HG03064 (cell line): ENCODE measurements around the gene WDR70.
"Not testable (repeated sequence)": the region's sequence is repeated elsewhere in the genome, so short reads cannot be mapped to it uniquely, and the experiment has no call there.

Experiments
- ATAC-seq: cut with Tn5 transposase; IDR thresholded peaks from one replicate; pipeline ENCODE4 v1.9.1; 2021; ENCODE audit warnings: low read depth; ENCODE audit not compliant: unreplicated experiment

The WDR70 gene

GRCh38 chr5:37379100-37379628 lies at the start of gene WDR70:
TSS of gene WDR70 (plus strand) at chr5:37379318. CDS start at chr5:37379368, 50 bp downstream.
- peak; percentile 99 for ATAC-seq

DNA sequence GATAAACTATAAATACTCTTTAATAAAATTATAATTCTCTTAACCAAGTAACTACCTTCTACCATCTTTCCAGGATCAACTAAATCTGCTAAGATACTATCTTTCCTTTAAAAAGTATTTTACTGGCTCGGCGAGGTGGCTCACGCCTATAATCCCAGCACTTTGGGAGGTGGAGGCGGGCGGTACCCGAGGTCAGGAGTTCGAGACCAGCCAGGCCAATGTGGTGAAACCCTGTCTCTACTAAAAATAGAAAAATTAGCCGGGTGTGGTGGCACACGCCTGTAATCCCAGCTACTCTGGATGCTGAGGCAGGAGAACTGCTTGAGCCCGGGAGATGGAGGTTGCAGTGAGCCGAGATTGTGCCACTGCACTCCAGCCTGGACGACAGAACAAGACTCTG lies 44.4 kb upstream of the WDR70 start:
- ATAC-seq, result not testable (repeated sequence)

DNA sequence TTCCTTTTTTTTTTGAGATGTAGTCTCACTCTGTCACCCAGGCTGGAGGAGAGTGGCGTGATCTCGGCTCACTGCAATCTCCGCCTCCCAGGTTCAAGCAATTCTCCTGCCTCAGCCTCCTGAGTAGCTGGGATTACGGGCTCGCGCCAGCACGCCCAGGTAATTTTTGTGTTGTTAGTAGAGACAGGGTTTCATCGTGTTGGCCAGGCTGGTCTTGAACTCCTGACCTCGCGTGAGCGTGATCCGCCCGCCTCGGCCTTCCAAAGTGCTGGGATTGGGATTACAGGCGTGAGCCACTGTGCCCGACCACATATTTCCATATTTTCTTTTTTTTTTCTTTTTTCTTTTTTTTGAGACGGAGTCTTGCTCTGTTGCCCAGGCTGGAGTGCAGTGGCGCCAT lies 36.4 kb upstream of the WDR70 start:
- not testable (repeated sequence) for ATAC-seq

- no peak for ATAC-seq
Measured at GRCh38 chr5:37355161-37355560, 24.0 kb upstream of the WDR70 start.

- ATAC-seq, result peak; percentile 43
Measured at GRCh38 chr5:37370550-37370863, 8.6 kb upstream of the WDR70 start.

DNA sequence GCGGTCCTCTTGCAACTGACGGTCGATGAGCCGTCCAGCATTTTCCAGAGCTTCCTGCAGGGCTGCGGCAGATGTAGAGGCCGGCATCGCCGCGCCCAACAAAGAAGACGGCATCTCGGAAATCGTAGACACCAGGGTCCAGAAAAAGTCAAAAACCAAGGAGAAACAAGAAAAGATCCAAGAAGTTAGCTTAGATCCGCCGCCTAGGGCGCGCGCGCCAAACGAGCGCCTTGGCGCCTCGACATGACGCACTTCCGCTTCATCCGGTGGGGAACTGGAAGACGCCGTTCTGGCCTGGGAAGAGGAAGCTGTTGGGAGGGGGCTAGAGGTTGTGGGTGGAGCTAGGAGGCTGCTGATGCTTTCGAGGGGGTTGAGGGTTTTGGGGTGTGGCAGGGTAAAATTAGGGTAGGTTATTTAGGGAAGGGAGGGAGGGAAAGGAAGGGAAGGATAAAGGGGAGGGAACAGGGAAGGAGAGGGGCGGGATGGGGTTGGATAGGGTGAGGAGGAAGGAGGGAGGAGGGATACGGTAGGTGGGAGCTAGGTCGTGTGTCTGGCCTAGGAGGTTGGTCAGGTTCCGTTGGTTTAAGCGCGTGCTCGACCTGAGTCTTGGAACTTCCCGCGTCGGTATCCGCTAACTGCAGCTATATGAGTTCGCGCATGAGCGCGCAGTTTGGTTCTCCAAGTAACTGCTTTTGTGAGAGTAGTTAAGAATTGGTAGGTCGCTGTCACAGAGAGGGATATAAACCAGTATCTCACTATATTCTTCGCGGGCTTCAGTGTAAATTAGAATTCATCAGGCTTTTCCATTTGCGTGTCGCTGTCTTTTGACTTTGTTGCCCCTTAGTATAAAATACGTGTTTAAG lies 8.0 kb upstream of the WDR70 start, which contains the start of gene NUP155:
Gene NUP155 (minus strand): TSS at position 243 of the 863 bp plus-strand sequence. CDS start 129 bp downstream, at position 114.
- peak; percentile 95 for ATAC-seq

GRCh38 chr5:37375091-37375490 lies 4.0 kb upstream of the WDR70 start:
- ATAC-seq, result no peak

GRCh38 chr5:37378066-37378465 lies 1.1 kb upstream of the WDR70 start:
- ATAC-seq, result not testable (repeated sequence)

GRCh38 chr5:37391591-37391990 lies 12.5 kb downstream of the WDR70 start:
- no peak for ATAC-seq

DNA sequence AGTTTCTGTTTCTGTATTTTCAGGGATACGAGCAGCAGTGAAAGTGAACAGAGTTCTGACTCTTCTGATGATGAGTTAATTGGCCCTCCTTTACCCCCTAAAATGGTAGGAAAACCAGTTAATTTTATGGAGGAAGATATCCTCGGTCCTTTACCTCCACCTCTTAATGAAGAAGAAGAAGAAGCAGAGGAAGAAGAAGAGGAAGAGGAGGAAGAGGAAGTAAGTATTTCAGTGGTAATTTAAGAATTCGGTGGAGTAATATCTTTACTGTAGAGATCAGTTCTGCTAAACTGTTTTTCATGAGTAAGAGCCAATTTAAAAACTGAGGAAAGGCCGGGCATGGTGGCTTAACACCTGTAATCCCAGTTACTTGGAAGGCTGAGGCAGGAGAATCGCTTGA lies 17.2 kb downstream of the WDR70 start:
- no peak for ATAC-seq

GRCh38 chr5:37400501-37400900 lies 21.4 kb downstream of the WDR70 start:
- ATAC-seq, result no peak

DNA sequence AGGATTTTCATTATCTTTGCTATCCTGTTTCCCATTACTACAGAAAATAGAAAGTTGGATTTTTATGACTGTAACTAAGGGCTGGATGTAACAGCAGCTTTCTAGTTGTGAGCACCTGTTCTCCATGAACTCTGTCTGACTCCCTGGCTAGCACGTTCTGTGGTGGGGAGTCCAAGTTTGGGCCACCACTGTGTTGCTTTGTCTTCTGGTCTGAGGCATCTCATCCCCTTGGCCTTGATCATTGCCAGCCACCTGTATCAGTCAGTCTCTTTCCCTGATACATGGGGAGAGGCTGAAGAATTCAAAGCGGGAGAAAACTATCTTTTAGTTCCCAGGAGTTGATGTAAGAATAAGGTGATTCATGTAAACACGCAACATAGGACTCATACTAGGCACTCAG lies 33.4 kb downstream of the WDR70 start:
- ATAC-seq, result no peak

DNA sequence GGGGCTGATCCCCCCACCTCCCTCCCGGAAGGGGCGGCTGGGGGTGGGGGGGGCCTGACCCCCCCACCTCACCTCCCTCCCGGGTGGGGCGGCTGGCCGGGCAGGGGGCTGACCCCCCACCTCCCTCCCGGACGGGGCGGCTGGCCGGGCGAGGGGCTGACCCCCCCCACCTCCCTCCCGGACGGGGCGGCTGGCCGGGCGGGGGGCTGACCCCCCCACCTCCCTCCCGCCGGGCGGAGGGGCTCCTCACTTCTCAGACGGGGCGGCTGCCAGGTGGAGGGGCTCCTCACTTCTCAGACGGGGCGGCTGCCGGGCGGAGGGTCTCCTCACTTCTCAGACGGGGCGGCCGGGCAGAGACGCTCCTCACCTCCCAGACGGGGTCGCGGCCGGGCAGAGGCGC lies 36.3 kb downstream of the WDR70 start:
- not testable (repeated sequence) for ATAC-seq

DNA sequence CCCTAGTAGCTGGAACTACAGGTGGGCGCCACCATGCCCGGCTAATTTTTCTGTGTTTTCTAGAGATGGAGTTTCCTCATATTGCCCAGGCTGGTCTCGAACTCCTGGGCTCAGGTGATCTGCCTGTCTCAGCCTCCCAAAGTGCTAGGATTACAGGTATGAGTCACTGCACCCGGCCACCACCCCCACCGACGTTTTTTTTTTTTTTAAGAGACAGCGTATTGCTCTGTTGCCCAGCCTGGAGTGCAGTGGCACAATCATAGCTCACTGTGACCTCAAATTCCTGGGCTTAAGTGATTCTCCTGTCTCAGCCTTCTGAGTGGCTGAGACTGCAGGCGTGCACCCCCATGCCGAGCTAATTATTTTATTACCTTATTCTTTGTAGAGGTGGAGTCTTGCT lies 38.2 kb downstream of the WDR70 start:
- no peak for ATAC-seq

DNA sequence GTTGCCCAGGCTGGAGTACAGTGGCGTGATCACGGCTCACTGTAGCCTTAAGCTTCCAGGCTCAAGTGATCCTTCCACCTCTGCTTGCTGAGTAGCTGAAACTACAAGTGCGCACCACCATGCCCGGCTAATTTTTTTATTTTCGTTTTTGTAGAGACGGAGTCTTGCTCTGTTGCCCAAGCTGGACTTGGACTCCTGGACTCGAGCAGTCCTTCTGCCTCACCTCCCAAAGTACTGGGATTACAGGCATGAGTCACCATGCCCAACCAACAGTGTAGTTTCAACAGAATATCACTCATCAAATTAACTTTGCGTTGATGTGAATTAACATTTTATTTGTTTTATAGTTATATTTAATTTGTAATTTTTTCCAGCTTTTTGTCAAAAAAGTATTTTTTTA lies 45.3 kb downstream of the WDR70 start:
- no peak for ATAC-seq

GRCh38 chr5:37428044-37428443 lies 48.9 kb downstream of the WDR70 start:
- no peak for ATAC-seq

GRCh38 chr5:37435261-37435660 lies 56.1 kb downstream of the WDR70 start:
- ATAC-seq, result no peak

DNA sequence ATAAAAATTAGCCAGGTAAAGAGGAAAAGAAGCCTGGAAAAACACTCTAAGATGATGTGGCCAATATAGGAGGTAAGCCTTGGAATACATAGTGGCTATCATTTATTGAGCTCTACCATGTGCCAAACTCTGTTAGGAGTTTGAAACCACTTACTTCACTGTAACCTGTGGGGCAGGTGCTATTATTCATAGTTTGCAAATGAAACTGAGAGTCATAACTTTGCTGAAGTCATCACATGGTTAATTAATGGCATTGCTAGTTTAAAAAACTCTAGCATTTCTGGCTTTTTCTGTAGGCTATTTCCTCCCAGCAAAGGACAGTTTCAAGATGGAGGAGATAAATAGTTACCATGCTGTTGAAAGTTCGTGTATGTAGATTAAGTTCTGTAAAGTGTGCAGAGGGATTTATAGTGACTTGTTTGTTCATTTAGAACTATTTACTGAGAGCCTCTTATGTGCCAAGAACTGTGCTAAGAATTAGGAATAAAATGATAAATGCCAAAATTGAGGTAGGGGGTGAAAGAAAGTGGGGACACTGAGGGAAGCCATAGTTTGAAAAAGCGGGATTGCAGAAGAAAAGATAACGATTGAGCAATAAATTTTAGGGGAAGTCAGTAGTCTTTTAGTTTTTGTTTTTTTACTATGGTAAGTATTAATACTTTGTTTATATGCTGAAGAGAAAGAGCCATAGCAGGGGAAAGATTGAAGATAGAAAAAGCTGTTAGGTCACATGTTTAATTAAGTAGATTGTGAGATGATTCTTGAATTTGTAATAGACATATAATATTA lies 57.2 kb downstream of the WDR70 start:
- ATAC-seq, result no peak

DNA sequence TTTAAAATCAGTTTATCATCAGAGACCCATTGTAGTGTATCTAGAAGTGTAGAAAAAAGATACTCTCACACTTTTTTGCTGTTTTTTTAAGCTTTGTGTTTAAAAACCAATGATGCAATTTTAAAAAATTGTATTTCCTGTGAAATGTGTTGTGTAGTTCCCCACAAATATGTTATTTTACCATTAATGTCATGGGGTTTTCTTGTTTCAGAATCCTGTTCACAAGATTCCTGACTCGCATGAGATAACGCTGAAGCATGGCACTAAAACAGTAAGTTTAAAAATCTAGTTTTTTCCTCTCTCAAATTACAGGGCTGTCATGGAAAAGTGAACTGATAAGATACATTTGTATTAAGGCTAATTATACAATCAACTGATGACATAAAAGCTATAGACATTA lies 58.6 kb downstream of the WDR70 start:
- ATAC-seq, result no peak

- not testable (repeated sequence) for ATAC-seq
Measured at GRCh38 chr5:37445783-37446182, 66.7 kb downstream of the WDR70 start.

- no peak for ATAC-seq
Measured at GRCh38 chr5:37448941-37449340, 69.8 kb downstream of the WDR70 start.
